GM23338 (cell line): Measurements from ENCODE around the gene MIPEP. TPM values are rescaled to one million over a fixed set of nuclear protein-coding genes. Genes with fewer than 3 reads are reported as not detected.

Experiments used
- ATAC-seq: fragments of 200-7000 bp; cut with Tn5 transposase; 3 replicates; pipeline ENCODE4 v1.9.1; 2020
- DNase-seq: peaks from one replicate; pipeline ENCODE4 v3.0.0-alpha.2; 2015; ENCODE audit warnings: low spot score
- H2AFZ ChIP-seq: fragments of 200-600 bp; sonication (generic); 2 replicates; pipeline ENCODE4 v1.8.0; 2016; ENCODE audit warnings: antibody characterized with exemption, mild to moderate bottlenecking, moderate library complexity
- H3F3A ChIP-seq: fragments of 200-600 bp; sonication (generic); replicated peaks from 2 replicates; pipeline ENCODE4 v1.8.0; 2017; ENCODE audit warnings: antibody characterized with exemption, mixed run types, low read depth
- H3K27ac ChIP-seq: fragments of 200-600 bp; sonication (generic); 2 replicates; pipeline ENCODE4 v1.6.1; 2016; ENCODE audit warnings: low read depth
- H3K27me3 ChIP-seq: fragments of 200-600 bp; sonication (generic); 2 replicates; pipeline ENCODE4 v1.8.0; 2016; ENCODE audit warnings: mild to moderate bottlenecking, mixed run types, moderate library complexity; ENCODE audit not compliant: insufficient read depth
- H3K36me3 ChIP-seq: fragments of 200-600 bp; sonication (generic); 2 replicates; pipeline ENCODE4 v1.8.0; 2016; ENCODE audit warnings: mild to moderate bottlenecking; ENCODE audit not compliant: insufficient read depth
- H3K4me1 ChIP-seq: fragments of 200-600 bp; sonication (generic); 2 replicates; pipeline ENCODE4 v1.8.0; 2016; ENCODE audit warnings: mild to moderate bottlenecking, moderate library complexity; ENCODE audit not compliant: insufficient read depth
- H3K4me2 ChIP-seq: fragments of 200-600 bp; sonication (generic); 2 replicates; pipeline ENCODE4 v1.7.1; 2017; ENCODE audit warnings: mixed run types
- H3K4me3 ChIP-seq: fragments of 200-600 bp; sonication (generic); 2 replicates; pipeline ENCODE4 v1.6.1; 2016; ENCODE audit warnings: mixed run types
- H3K79me2 ChIP-seq: fragments of 200-600 bp; sonication (generic); replicated peaks from 2 replicates; pipeline ENCODE4 v1.8.0; 2017; ENCODE audit warnings: mild to moderate bottlenecking; ENCODE audit not compliant: insufficient read depth
- H3K9me2 ChIP-seq: fragments of 200-600 bp; sonication (generic); 2 replicates; pipeline ENCODE4 v1.8.0; 2017; ENCODE audit not compliant: insufficient read depth
- H4K20me1 ChIP-seq: fragments of 200-600 bp; sonication (generic); replicated peaks from 2 replicates; pipeline ENCODE4 v1.8.0; 2017; ENCODE audit warnings: mild to moderate bottlenecking; ENCODE audit not compliant: insufficient read depth
- H3K27ac Mint-ChIP-seq: 2 replicates; pipeline ENCODE4 v1.8.0; 2020; ENCODE audit warnings: inconsistent platforms, mild to moderate bottlenecking, moderate library complexity, mixed read lengths
- H3K27me3 Mint-ChIP-seq: 3 replicates; pipeline ENCODE4 v1.8.0; 2022; ENCODE audit warnings: low read depth, mild to moderate bottlenecking, moderate library complexity, mixed read lengths, inconsistent platforms; ENCODE audit not compliant: insufficient read depth, poor library complexity
- H3K36me3 Mint-ChIP-seq: 3 replicates; pipeline ENCODE4 v1.8.0; 2021; ENCODE audit warnings: low read depth, mild to moderate bottlenecking, inconsistent platforms, moderate library complexity, mixed read lengths
- H3K4me1 Mint-ChIP-seq: 3 replicates; pipeline ENCODE4 v1.8.0; 2020; ENCODE audit warnings: mild to moderate bottlenecking, inconsistent platforms, mixed read lengths
- H3K4me3 Mint-ChIP-seq: 3 replicates; pipeline ENCODE4 v1.8.0; 2021; ENCODE audit warnings: moderate library complexity, mild to moderate bottlenecking, inconsistent platforms, mixed read lengths
- H3K9me3 Mint-ChIP-seq: 3 replicates; pipeline ENCODE4 v1.8.0; 2020; ENCODE audit warnings: moderate library complexity, mild to moderate bottlenecking, inconsistent platforms, mixed read lengths
- CREB1 ChIP-seq: fragments of 250-450 bp; sonication (Bioruptor Pico); IDR thresholded peaks from 2 replicates; pipeline ENCODE4 v1.5.0; 2020; ENCODE audit warnings: low read depth, mild to moderate bottlenecking, moderate library complexity
- EZH2 ChIP-seq: fragments of 200-600 bp; sonication (generic); IDR thresholded peaks from one replicate; pipeline ENCODE4 v1.8.0; 2017; ENCODE audit warnings: antibody characterized with exemption, mild to moderate bottlenecking, low read depth; ENCODE audit not compliant: unreplicated experiment
- EZH2phosphoT487 ChIP-seq: fragments of 200-600 bp; sonication (generic); IDR thresholded peaks from one replicate; pipeline ENCODE4 v1.8.1; 2018; ENCODE audit warnings: antibody characterized with exemption; ENCODE audit not compliant: unreplicated experiment
- JUNB ChIP-seq: IDR thresholded peaks from one replicate; pipeline ENCODE4 v1.6.1; 2016; ENCODE audit warnings: antibody characterized with exemption; ENCODE audit not compliant: unreplicated experiment
- NANOG ChIP-seq: IDR thresholded peaks from 2 replicates; pipeline ENCODE4 v1.6.1; 2016; ENCODE audit warnings: antibody characterized with exemption, borderline replicate concordance
- POLR2AphosphoS5 ChIP-seq: IDR thresholded peaks from 2 replicates; pipeline ENCODE4 v1.6.1; 2016; ENCODE audit warnings: antibody characterized with exemption, low read depth
- STAT1 ChIP-seq: IDR thresholded peaks from one replicate; pipeline ENCODE4 v1.6.1; 2016; ENCODE audit warnings: antibody characterized with exemption; ENCODE audit not compliant: unreplicated experiment
- ZNF114 ChIP-seq: fragments of 250-450 bp; sonication (Bioruptor Pico); IDR thresholded peaks from 2 replicates; pipeline ENCODE4 v1.5.0; 2020; ENCODE audit warnings: mild to moderate bottlenecking, moderate library complexity
- ZNF331 ChIP-seq: fragments of 250-450 bp; sonication (Bioruptor Pico); IDR thresholded peaks from 2 replicates; pipeline ENCODE4 v1.5.0; 2020; ENCODE audit warnings: low read depth, mild to moderate bottlenecking, moderate library complexity
- ZNF462 ChIP-seq: fragments of 250-450 bp; sonication (Bioruptor Pico); IDR thresholded peaks from 2 replicates; pipeline ENCODE4 v1.5.0; 2020; ENCODE audit warnings: mild to moderate bottlenecking, moderate library complexity
- polyA plus RNA-seq: library from polyadenylated mRNA; unstranded; fragments of >200 nt; fragmentation: Nextera tagmentation; extraction: Ambion mirVana; gene quantifications from 2 replicates; pipeline ENCODE4 v1.2.1, GENCODE V29; 2016
- total RNA-seq: library from RNA; depleted of rRNA; stranded (reverse); fragments of >200 nt; shearing (Covaris generic); gene quantifications from 2 replicates; pipeline ENCODE4 v1.2.3, GENCODE V29; 2014
- TF ChIP-seq, protein P1 (sequence below), 2 experiments: fragments of 200-600 bp in 1 of 2; sonication (generic) in 1 of 2; conservative IDR thresholded peaks; 2 replicates each; pipeline versions ENCODE4 v1.5.1 to v1.6.1; 2016 to 2017; ENCODE audit warnings: antibody characterized with exemption in 2 of 2, low read depth in 2 of 2, mild to moderate bottlenecking in 2 of 2, moderate library complexity in 1 of 2
- TF ChIP-seq, protein P2 (sequence below): IDR thresholded peaks from 2 replicates; pipeline ENCODE4 v1.6.1; 2016; ENCODE audit warnings: antibody characterized with exemption
- TF ChIP-seq, protein P3 (sequence below): IDR thresholded peaks from one replicate; pipeline ENCODE4 v1.6.1; 2018; ENCODE audit warnings: antibody characterized with exemption; ENCODE audit not compliant: unreplicated experiment

MIPEP gene
- total and polyA plus RNA-seq, 2 experiments from 2014 or later, result 20.8 to 22.5 TPM

GRCh38 chr13:23718996-23719395 lies 170.2 kb downstream of the MIPEP start:
- Histone ChIP-seq H3K4me2 (no peak overlapping the region), H3K36me3 (no peaks in the 10 kb centered on the region), H3K4me3 (no peak overlapping the region), H3K9me2 (no peaks in the 10 kb centered on the region), H3K4me1 (no peaks in the 10 kb centered on the region), H3K79me2 (no peaks in the 10 kb centered on the region), H2AFZ (no peak overlapping the region), H3F3A (no peaks in the 10 kb centered on the region), H3K27ac (no peak overlapping the region), H3K27me3 (no peaks in the 10 kb centered on the region), H4K20me1 (no peaks in the 10 kb centered on the region)
- H3K36me3 Mint-ChIP-seq, result peaks cover 6% of the 10 kb centered on the region
- H3K4me1 Mint-ChIP-seq, result peaks cover 5% of the 10 kb centered on the region
- no peak for ATAC-seq
- H3K27ac Mint-ChIP-seq, result no peak overlapping the region
- no peak overlapping the region for H3K4me3 Mint-ChIP-seq
- DNase-seq, result no peak
- peaks cover 4% of the 10 kb centered on the region for H3K27me3 Mint-ChIP-seq
- TF ChIP-seq ZNF462 (CRISPR knock-in tag) (no peak), ZNF331 (CRISPR knock-in tag) (no peak), EZH2phosphoT487 (no peak), JUNB (no peak), NANOG (no peak), STAT1 (no peak), CREB1 (CRISPR knock-in tag) (no peak), POLR2AphosphoS5 (no peak), EZH2 (no peak), ZNF114 (CRISPR knock-in tag) (no peak)
- TF ChIP-seq, protein P1, sequence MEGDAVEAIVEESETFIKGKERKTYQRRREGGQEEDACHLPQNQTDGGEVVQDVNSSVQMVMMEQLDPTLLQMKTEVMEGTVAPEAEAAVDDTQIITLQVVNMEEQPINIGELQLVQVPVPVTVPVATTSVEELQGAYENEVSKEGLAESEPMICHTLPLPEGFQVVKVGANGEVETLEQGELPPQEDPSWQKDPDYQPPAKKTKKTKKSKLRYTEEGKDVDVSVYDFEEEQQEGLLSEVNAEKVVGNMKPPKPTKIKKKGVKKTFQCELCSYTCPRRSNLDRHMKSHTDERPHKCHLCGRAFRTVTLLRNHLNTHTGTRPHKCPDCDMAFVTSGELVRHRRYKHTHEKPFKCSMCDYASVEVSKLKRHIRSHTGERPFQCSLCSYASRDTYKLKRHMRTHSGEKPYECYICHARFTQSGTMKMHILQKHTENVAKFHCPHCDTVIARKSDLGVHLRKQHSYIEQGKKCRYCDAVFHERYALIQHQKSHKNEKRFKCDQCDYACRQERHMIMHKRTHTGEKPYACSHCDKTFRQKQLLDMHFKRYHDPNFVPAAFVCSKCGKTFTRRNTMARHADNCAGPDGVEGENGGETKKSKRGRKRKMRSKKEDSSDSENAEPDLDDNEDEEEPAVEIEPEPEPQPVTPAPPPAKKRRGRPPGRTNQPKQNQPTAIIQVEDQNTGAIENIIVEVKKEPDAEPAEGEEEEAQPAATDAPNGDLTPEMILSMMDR (conservative IDR thresholded peaks at IDR 0.05; ENCODE audit: low read depth in 2 of 2), result no peak
- TF ChIP-seq, protein P2, sequence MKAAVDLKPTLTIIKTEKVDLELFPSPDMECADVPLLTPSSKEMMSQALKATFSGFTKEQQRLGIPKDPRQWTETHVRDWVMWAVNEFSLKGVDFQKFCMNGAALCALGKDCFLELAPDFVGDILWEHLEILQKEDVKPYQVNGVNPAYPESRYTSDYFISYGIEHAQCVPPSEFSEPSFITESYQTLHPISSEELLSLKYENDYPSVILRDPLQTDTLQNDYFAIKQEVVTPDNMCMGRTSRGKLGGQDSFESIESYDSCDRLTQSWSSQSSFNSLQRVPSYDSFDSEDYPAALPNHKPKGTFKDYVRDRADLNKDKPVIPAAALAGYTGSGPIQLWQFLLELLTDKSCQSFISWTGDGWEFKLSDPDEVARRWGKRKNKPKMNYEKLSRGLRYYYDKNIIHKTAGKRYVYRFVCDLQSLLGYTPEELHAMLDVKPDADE, result no peak
- TF ChIP-seq, protein P3, sequence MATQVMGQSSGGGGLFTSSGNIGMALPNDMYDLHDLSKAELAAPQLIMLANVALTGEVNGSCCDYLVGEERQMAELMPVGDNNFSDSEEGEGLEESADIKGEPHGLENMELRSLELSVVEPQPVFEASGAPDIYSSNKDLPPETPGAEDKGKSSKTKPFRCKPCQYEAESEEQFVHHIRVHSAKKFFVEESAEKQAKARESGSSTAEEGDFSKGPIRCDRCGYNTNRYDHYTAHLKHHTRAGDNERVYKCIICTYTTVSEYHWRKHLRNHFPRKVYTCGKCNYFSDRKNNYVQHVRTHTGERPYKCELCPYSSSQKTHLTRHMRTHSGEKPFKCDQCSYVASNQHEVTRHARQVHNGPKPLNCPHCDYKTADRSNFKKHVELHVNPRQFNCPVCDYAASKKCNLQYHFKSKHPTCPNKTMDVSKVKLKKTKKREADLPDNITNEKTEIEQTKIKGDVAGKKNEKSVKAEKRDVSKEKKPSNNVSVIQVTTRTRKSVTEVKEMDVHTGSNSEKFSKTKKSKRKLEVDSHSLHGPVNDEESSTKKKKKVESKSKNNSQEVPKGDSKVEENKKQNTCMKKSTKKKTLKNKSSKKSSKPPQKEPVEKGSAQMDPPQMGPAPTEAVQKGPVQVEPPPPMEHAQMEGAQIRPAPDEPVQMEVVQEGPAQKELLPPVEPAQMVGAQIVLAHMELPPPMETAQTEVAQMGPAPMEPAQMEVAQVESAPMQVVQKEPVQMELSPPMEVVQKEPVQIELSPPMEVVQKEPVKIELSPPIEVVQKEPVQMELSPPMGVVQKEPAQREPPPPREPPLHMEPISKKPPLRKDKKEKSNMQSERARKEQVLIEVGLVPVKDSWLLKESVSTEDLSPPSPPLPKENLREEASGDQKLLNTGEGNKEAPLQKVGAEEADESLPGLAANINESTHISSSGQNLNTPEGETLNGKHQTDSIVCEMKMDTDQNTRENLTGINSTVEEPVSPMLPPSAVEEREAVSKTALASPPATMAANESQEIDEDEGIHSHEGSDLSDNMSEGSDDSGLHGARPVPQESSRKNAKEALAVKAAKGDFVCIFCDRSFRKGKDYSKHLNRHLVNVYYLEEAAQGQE, result no peak
- peaks cover 12% of the 10 kb centered on the region for H3K9me3 Mint-ChIP-seq
